GM12878 (cell line): Measurements from ENCODE around the gene FMOD.

Source experiments
- BRCA1 ChIP-seq: IDR thresholded peaks from 2 replicates; pipeline ENCODE4 v1.6.1; 2011; ENCODE audit warnings: low read depth, low read length, improper control_type of control experiment
- CBX5 ChIP-seq: sonication (generic); IDR thresholded peaks from 2 replicates; pipeline ENCODE4 v1.6.1; 2016; ENCODE audit warnings: low read depth, moderate library complexity, mild to moderate bottlenecking, inconsistent platforms
- CTCF ChIP-seq, 3 experiments: IDR thresholded peaks in 2 of 3; conservative IDR thresholded peaks in 1 of 3; 2 replicates each; pipeline ENCODE4 v1.5.1; 2011; ENCODE audit warnings: low read depth in 3 of 3, low read length in 3 of 3, mild to moderate bottlenecking in 3 of 3, control low read depth in 2 of 3, moderate library complexity in 2 of 3, inconsistent platforms in 1 of 3, mixed read lengths in 1 of 3; ENCODE audit not compliant: control insufficient read depth in 2 of 3, insufficient read depth in 1 of 3; ENCODE audit errors: extremely low read depth in 1 of 3
- EZH2 ChIP-seq: IDR thresholded peaks from 2 replicates; pipeline ENCODE4 v1.6.1; 2012; ENCODE audit warnings: low read depth, mild to moderate bottlenecking, control low read depth, inconsistent platforms, low read length, borderline replicate concordance; ENCODE audit not compliant: control insufficient read depth
- IRF3 ChIP-seq: fragments of 450-650 bp; IDR thresholded peaks from 2 replicates; pipeline ENCODE4 v1.6.1; 2014; ENCODE audit warnings: mild to moderate bottlenecking
- POLR2AphosphoS5 ChIP-seq: IDR thresholded peaks from 2 replicates; pipeline ENCODE4 v1.6.1; 2011; ENCODE audit warnings: mild to moderate bottlenecking, low read length, inconsistent platforms
- REST ChIP-seq: IDR thresholded peaks from 2 replicates; pipeline ENCODE4 v1.6.1; 2012; ENCODE audit warnings: mild to moderate bottlenecking, low read depth, low read length
- RFX5 ChIP-seq: IDR thresholded peaks from 2 replicates; pipeline ENCODE4 v1.6.1; 2011; ENCODE audit warnings: low read depth, low read length, improper control_type of control experiment
- SMAD1 ChIP-seq: fragments of 450-650 bp; IDR thresholded peaks from 2 replicates; pipeline ENCODE4 v1.6.1; 2018; ENCODE audit warnings: mild to moderate bottlenecking, low read depth; ENCODE audit not compliant: partially characterized antibody
- YY1 ChIP-seq: IDR thresholded peaks from 2 replicates; pipeline ENCODE4 v1.6.1; 2011; ENCODE audit warnings: low read depth, mild to moderate bottlenecking, low read length

DNA sequence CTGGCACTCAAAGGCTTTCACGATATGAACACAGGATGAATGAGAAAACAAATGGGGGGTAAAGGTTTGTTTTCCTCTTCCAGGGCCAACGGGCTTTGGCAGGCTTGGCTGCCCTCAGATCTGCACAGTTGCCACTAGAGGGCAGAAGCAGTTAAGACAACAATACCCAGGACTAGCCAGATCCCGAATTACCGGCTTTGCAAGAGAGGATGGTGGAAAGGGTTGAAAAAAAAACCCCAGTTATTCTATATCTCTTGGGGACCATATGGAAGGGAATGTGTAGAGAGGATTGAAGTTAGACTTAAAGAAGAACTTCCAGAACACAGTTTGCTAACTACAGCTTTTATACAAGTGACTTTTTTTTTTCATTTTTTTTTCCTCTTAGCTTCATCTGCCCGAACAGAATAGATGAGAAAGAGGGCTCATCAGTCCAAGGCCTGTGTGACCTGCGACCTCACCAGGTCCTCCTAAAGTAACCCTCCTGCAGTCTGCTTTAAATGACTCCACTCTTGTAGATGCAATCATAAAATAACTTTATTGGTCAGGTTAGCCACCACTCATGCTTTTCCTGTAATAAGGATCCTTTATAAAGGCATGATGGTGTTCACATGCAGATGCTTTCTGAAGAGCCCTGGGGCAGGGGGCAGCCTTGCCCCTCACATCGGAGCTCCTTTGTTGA, 10.7 kb downstream of the FMOD start:
- TF ChIP-seq YY1 (0 out of 2 replicates have a peak, but pooled peaks have one; percentile 66), CBX5 (no peak), CTCF (IDR thresholded peaks at IDR 0.05 in 2 of 3, conservative IDR thresholded peaks at IDR 0.05 in 1 of 3; ENCODE audit: control insufficient read depth in 2 of 3, extremely low read depth in 1 of 3, insufficient read depth in 1 of 3, low read depth in 3 of 3, low read length in 3 of 3) (peak; percentile 84 to 95 (median 92)), EZH2 (0 out of 2 replicates have a peak, but pooled peaks have one; percentile 92), POLR2AphosphoS5 (no peak), RFX5 (no peak), IRF3 (no peak), SMAD1 (no peak), BRCA1 (no peak), REST (no peak)
